Upper lobe of left lung (tissue), 6 donors: ENCODE measurements around the gene ZNF764. TPM values are rescaled to one million over a fixed set of nuclear protein-coding genes. Genes with fewer than 3 reads are reported as not detected.
"Not testable (repeated sequence)": the region's sequence is repeated elsewhere in the genome, so short reads cannot be mapped to it uniquely, and the experiment has no call there.

Experiments
- ATAC-seq, 2 donors: fragments of 200-7000 bp; cut with Tn5 transposase; one replicate each; pipeline ENCODE4 v1.9.1; 2022; ENCODE audit warnings: mild to moderate bottlenecking in 2 of 2, moderate library complexity in 2 of 2; ENCODE audit not compliant: low FRiP score in 2 of 2
- DNase-seq, 2 donors: peaks; one replicate each; pipeline ENCODE4 v3.0.0-alpha.2; 2019 to 2020
- H3K27ac ChIP-seq, 4 donors: fragments of 200-600 bp; sonication (generic); one replicate each; pipeline ENCODE4 v1.5.1; 2016 to 2019
- H3K27me3 ChIP-seq, 4 donors: fragments of 200-600 bp; sonication (generic); one replicate each; pipeline ENCODE4 v1.5.1; 2017 to 2019
- H3K36me3 ChIP-seq, 4 donors: fragments of 200-600 bp; sonication (generic); one replicate each; pipeline ENCODE4 v1.5.1; 2016 to 2019
- H3K4me1 ChIP-seq, 4 donors: fragments of 200-600 bp; sonication (generic); one replicate each; pipeline ENCODE4 v1.5.1; 2018 to 2019
- H3K4me3 ChIP-seq, 4 donors: fragments of 200-600 bp; sonication (generic); one replicate each; pipeline ENCODE4 v1.5.1; 2017 to 2019; ENCODE audit warnings: mild to moderate bottlenecking in 2 of 4, moderate library complexity in 1 of 4
- H3K9me3 ChIP-seq, 4 donors: fragments of 200-600 bp; sonication (generic); one replicate each; pipeline ENCODE4 v1.5.1; 2018 to 2019
- CTCF ChIP-seq, 6 experiments: fragments of 450-650 bp in 4 of 6; fragments of 200-600 bp in 2 of 6; sonication (generic) in 2 of 6; IDR thresholded peaks; one replicate each; pipeline ENCODE4 v1.5.1; 2016 to 2019; ENCODE audit warnings: antibody characterized with exemption in 6 of 6
- EP300 ChIP-seq, 4 donors: sonication (generic); formaldehyde crosslinking; IDR thresholded peaks; one replicate each; pipeline ENCODE4 v1.5.1; 2017; ENCODE audit warnings: antibody characterized with exemption in 4 of 4, control low read depth in 2 of 4
- POLR2A ChIP-seq, 4 donors: fragments of 450-650 bp; IDR thresholded peaks; one replicate each; pipeline ENCODE4 v1.5.1; 2016 to 2017; ENCODE audit warnings: antibody characterized with exemption in 4 of 4, mild to moderate bottlenecking in 2 of 4
- POLR2AphosphoS5 ChIP-seq, 2 donors: sonication (generic); formaldehyde crosslinking; IDR thresholded peaks; one replicate each; pipeline ENCODE4 v1.5.1; 2017; ENCODE audit warnings: antibody characterized with exemption in 2 of 2
- WGBS, 2 donors: methylation state at CpG; one replicate each; pipeline ENCODE4 v1.1.5; 2017 to 2018; 5-methylcytosine and 5-hydroxymethylcytosine counted together
- total RNA-seq, 6 donors: library from RNA; depleted of rRNA in 4 of 6; stranded (reverse); fragments of >200 nt in 4 of 6; gene quantifications; one replicate each; pipeline versions ENCODE4 v1.1.0 to v1.2.1, GENCODE V29; 2016 to 2021
- donor health status: DM: no; HTN: no; CAD: no; lungs with moderate emphysema.
- donor health status: DM: no; HTN: yes; CAD: no; lungs with severe emphysema.

ZNF764 gene
- total RNA-seq, 6 donors from 2014 or later, result 7.6 to 18.9 (median 10.6) TPM

DNA sequence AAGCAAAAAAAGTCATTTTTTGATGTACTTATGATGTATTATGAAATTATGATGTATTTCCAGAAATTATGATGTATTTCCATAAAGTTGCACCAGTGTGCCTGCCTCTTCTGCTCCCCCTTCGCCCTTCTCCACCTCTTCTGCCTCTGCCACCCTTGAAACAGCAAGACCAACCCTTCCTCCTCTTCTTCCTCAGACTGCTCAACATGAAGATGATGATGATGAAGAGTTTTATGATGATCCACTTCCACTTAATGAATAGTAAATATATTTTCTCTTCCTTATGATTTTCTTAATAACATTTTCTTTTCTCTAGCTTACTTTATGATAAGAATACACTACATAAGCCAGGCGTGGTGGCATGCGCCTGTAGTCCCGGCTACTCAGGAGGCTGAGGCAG is 34.7 kb upstream of the ZNF764 start:
- Histone ChIP-seq H3K27ac (no peak overlapping the region), H3K4me1 (no peaks in the 10 kb centered on the region), H3K27me3 (no peaks in the 10 kb centered on the region), H3K36me3 (no peaks in the 10 kb centered on the region), H3K9me3 (no peaks in the 10 kb centered on the region), H3K4me3 (no peak overlapping the region)
- WGBS, 2 donors, result 92 to 96% methylated on average over 4 of the region's 4 CpGs
- no peak for ATAC-seq
- TF ChIP-seq POLR2AphosphoS5 (IDR thresholded peaks at IDR 0.05) (no peak), POLR2A (IDR thresholded peaks at IDR 0.05) (no peak), EP300 (IDR thresholded peaks at IDR 0.05) (no peak), CTCF (IDR thresholded peaks at IDR 0.05) (no peak)
- DNase-seq, result no peak

- not testable (repeated sequence) for H3K4me3 ChIP-seq, H3K27me3 ChIP-seq, DNase-seq, H3K27ac ChIP-seq, ATAC-seq, H3K36me3 ChIP-seq, H3K9me3 ChIP-seq
- 92 to 98% methylated on average over 9 of the region's 9 CpGs for WGBS, 2 donors
- peaks cover 3 to 11% (median 6%) of the 10 kb centered on the region in 4 donors for H3K4me1 ChIP-seq
Observed at GRCh38 chr16:30590869-30591268, 32.7 kb upstream of the ZNF764 start.

DNA sequence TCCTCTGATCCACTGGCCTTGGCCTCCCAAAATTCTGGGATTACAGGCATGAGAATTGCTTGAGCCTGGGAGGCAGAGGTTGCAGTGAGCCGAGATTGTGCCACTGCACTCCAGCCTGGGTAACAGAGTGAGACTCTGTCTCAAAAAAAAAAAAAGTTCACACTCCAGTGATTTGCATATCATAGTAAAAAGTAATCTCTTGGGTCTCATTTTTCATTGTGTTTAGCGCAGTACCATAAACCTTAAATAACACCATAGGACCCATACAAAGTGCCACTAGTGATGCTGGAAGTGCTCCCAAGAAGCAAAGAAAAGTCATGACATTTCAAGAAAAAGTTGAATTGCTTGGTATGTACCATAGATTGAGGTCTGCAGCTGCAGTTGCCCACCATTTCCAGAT is 31.4 kb upstream of the ZNF764 start:
- 94 to 95% methylated on average over 2 of the region's 2 CpGs for WGBS, 2 donors
- peaks cover 7 to 16% (median 10%) of the 10 kb centered on the region in 4 donors for H3K4me1 ChIP-seq
- H3K4me3 ChIP-seq, result not testable (repeated sequence)

DNA sequence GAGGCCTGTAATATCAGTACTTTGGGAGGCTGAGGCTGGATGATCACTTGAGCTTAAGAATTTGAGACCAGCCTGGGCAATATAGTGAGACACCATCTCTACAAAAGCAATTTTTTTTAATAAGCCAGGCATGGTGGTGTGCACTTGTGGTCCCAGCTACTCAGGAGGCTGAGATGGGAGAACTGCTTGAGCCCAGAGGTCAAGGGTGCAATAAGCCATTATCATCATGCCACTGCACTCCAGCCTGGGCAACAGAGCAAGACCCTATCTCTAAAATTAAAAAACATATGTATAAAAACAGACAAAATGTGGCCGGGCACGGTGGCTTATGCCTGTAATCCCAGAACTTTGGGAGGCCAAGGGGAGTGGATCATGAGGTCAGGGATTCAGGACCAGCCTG is 30.5 kb upstream of the ZNF764 start:
- DNase-seq (no peak), ATAC-seq (no peak)
- H3K36me3 ChIP-seq, result peaks cover 0 to 3% (median 1%) of the 10 kb centered on the region in 4 donors
- 89 to 91% methylated on average over 2 of the region's 2 CpGs for WGBS, 2 donors
- H3K4me1 ChIP-seq, result peaks cover 12 to 24% (median 15%) of the 10 kb centered on the region in 4 donors
- no peak overlapping the region for H3K4me3 ChIP-seq
- H3K9me3 ChIP-seq, result no peaks in the 10 kb centered on the region
- no peak overlapping the region for H3K27ac ChIP-seq
- TF ChIP-seq EP300 (IDR thresholded peaks at IDR 0.05) (no peak), POLR2AphosphoS5 (IDR thresholded peaks at IDR 0.05) (no peak), CTCF (IDR thresholded peaks at IDR 0.05) (no peak)
- H3K27me3 ChIP-seq, result no peaks in the 10 kb centered on the region

More for the DNA sequence above, 31.4 kb upstream of the ZNF764 start:
- ATAC-seq, H3K36me3 ChIP-seq, H3K9me3 ChIP-seq, DNase-seq, H3K27me3 ChIP-seq, H3K27ac ChIP-seq: not testable (repeated sequence)

DNA sequence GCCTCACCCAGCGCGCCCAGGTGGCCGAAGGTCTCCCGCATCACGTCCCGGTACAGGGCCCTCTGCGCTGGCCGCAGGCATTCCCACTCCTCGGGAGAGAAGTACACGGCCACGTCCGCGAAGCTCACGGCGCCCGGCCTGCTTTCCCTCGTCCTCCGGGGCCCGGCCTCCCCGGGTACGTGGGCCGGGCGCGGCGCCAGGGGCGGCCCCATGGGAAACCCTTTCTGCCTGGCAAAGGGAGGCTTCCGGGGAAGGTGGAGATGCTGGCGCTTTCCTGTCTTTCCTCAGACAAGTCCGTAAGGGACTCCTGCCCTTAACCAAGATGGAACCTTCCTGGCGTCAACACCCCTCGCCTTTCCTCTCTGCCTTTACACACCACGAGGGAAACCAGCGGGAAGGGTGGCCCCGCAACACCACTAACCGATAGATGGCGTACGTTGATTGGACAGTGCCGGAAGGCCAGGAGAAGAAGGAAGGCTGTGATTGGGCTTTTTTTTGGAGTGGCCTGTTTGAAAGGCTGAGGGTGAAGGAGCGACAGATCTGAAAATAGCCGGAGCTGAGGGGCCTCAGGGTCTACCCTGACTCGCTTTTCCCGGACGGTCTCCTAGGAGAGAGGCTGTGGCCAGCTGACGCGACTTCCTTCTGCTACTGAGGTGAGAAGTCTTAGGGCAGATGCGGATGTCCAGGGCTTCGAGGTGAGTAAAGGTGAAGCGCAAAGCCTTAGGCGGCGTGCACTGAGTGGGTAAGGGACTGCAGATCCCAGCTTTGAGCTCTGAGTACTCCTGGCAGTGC is 27.4 kb upstream of the ZNF764 start, which contains the start of gene ZNF785:
Gene ZNF785, minus strand, starts transcription at position 298 of the 792 bp plus-strand sequence. Its CDS starts 86 bp downstream, at position 212.
- Histone ChIP-seq H3K27ac (peak within 1 kb of the TSS; percentile 86 to 97 (median 93)), H3K27me3 (no peaks in the 10 kb centered on the region), H3K9me3 (no peaks in the 10 kb centered on the region), H3K4me3 (peak within 1 kb of the TSS; percentile 68 to 87 (median 82)), H3K4me1 (peaks cover 12 to 24% (median 15%) of the 10 kb centered on the region in 4 donors), H3K36me3 (peaks cover 0 to 27% (median 19%) of the 10 kb centered on the region in 4 donors)
- peak; percentile 96 to 99 for DNase-seq
- peak; percentile 99 to 100 for ATAC-seq
- 0% methylated on average over 24 to 30 of the region's 50 CpGs for WGBS, 2 donors
- peak in 2 of 4 donors; percentile 38 to 58 for TF ChIP-seq POLR2A (IDR thresholded peaks at IDR 0.05)
- no peak for TF ChIP-seq EP300 (IDR thresholded peaks at IDR 0.05)
- peak in 4 of 6 experiments; percentile 14 to 50 (median 42) for TF ChIP-seq CTCF (IDR thresholded peaks at IDR 0.05)
- TF ChIP-seq POLR2AphosphoS5 (IDR thresholded peaks at IDR 0.05), result peak; percentile 86 to 88
